GM21515 (cell line): Measurements from ENCODE around the gene LYG1.
"Not testable (repeated sequence)": the region's sequence is repeated elsewhere in the genome, so short reads cannot be mapped to it uniquely, and the experiment has no call there.

Source experiments
- ATAC-seq: cut with Tn5 transposase; IDR thresholded peaks from one replicate; pipeline ENCODE4 v1.9.1; 2021; ENCODE audit not compliant: unreplicated experiment

LYG1 gene

DNA sequence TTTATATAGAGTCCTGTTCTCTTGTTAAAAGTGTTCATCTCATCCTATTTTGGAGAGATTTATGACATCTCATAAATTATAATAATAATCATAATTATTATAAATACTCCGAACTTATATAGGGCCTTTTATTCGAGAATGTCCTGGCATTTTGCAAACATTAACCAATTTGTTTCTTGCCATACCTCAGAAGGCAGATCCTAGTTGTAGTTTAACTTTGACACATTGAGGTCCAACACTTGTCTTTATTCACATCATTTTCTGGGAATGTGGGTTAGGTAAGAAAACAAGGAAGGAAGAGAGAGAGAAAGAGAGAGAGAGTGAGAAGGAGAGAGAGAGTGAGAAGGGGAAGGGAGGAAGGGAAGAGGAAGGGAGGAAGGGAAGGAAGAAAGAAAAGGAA is at the start of gene LYG1:
LYG1 (minus strand) TSS at position 101 of the 400 bp plus-strand sequence. CDS start 5,527 bp downstream, outside the sequence.
- not testable (repeated sequence) for ATAC-seq

DNA sequence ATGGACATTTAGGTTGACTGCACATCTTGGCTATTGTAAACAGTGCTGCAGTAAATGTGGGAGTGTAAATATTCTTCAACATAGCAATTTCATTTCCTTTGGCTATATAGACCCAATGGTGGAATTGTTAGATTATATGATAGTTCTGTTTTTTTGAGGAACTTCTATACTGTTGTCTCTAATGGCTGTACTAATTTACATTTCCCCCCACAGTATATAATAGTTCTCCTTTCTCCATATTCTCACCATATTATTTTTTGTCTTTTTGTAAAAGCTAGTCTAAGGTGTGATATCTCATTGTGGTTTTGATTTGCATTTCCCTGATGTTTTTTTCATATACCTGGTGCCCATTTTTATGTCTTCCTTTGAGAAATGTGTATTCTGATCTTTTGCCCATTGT is 49.2 kb upstream of the LYG1 start:
- ATAC-seq, result no peak

DNA sequence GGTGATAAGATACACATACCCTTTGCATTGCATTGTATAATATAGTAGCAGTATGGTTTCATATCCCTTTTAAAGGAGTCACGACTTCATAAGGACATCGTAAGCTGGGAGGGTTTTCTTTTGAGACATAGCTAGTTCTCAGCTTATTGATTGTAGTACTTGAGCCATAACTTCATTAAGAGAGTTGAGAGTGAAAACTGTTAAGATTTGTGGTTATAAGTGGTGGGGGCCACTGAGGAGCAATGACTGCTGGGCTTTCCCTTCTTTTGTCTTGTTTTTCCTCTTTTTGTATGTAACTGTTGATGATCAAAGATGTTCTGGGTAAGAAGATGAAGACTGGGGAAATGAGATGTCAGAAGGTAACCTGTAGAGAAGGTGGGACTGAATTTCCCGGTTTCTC is 47.2 kb upstream of the LYG1 start:
- no peak for ATAC-seq

DNA sequence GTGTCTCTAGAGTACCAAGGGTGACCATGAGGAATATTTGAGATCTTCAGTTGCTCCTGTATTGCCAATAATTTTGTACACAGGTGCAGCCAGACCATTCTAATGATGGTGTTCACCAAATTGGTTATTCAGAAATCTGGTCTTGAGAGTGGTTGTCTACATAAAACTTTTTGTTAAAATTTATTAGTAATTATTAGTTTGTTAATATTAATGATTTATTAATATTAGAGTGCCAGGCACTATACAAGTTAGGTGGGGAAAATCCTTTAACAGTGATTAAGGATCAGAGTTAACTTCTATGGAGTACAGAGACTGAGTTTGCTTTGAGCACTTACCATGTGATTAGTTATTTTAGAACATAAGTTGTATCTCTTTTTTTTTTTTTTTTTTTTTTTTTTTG is 45.2 kb upstream of the LYG1 start:
- ATAC-seq, result no peak

DNA sequence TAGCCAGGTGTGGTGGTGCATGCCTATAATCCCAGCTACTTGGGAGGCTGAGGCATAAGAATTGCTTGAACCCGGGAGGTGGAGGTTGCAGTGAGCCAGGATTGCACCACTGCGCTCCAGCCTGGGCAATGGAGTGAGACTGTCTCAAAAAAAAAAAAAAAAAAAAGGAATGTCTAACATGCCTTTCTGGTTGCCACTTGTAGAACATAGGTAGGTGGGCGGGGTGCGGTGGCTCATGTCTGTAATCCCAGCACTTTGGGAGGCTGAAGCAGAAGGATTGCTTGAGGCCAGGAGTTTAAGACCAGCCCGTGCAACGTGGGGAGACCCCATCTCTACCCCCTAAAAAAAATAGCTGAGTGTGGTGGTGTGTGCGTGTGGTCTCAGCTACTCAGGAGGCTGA is 44.4 kb upstream of the LYG1 start:
- not testable (repeated sequence) for ATAC-seq

DNA sequence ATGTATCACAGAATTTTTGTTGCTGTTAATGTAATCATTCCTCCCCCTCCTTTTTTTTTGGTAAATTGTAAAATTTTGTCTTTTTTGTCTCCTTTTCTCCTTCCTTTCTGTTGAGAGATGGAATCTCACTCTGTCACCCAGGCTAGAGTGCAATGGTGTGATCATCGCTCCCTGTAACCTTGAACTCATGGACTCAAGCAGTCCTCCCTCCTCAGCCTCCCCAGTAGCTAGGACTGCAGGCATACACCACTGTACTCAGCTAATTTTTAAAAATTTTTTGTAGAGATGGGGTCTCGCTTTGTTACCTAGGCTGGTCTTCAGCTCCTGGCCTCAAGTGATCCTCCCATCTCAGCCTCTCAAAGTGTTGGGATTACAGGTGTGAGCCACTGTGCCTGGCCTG is 41.5 kb upstream of the LYG1 start:
- ATAC-seq, result no peak

DNA sequence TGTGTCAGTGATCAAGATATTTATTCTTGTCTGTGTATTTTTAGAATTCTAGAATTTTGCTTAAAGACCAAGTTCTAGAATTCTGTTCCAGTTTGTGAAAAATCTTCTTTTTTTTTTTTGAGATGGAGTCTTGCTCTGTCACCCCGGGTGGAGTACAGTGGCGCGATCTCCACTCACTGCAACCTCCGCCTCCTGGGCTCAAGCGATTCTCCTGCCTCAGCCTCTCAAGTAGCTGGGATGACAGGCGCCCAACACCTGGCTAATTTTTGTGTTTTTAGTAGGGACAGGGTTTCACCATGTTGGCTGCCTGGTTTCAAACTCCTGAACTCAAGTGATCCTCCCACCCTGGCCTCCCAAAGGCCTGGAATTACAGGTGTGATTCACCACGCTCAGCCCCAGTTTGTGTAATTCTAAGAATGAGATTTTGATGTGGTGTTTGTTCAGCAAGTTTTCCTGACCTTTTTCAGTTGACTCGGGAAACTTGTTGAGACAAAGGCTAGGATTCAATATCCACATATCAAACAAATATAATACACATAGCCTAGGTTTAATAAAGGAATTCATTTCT is 39.8 kb upstream of the LYG1 start:
- ATAC-seq, result no peak

DNA sequence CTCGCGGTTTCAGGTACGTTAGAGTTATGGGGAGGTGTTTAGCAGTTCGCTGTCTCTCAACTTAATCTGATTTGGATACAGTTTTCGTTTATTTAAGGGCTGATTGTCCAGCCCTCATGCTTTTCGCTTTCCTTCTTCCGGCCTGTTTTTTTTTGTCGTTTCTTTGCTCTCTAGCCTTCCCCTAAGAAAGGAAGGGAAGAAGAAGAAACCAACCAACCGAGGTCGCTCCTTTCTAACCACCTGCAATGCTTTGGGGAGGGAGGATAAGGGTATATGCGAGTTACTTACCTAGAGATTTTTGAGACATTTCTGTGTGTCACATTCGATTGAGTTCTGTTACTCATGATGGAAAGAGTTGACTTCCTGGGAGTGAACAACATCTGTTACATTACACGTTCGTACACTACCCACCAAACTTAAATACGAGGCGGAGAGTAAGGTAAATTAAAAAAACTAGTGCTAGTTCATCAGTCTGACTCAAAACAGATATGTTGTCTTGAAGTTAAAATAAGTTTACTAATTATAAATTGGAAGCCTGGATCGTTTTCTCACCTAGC is 37.1 kb upstream of the LYG1 start:
- no peak for ATAC-seq

DNA sequence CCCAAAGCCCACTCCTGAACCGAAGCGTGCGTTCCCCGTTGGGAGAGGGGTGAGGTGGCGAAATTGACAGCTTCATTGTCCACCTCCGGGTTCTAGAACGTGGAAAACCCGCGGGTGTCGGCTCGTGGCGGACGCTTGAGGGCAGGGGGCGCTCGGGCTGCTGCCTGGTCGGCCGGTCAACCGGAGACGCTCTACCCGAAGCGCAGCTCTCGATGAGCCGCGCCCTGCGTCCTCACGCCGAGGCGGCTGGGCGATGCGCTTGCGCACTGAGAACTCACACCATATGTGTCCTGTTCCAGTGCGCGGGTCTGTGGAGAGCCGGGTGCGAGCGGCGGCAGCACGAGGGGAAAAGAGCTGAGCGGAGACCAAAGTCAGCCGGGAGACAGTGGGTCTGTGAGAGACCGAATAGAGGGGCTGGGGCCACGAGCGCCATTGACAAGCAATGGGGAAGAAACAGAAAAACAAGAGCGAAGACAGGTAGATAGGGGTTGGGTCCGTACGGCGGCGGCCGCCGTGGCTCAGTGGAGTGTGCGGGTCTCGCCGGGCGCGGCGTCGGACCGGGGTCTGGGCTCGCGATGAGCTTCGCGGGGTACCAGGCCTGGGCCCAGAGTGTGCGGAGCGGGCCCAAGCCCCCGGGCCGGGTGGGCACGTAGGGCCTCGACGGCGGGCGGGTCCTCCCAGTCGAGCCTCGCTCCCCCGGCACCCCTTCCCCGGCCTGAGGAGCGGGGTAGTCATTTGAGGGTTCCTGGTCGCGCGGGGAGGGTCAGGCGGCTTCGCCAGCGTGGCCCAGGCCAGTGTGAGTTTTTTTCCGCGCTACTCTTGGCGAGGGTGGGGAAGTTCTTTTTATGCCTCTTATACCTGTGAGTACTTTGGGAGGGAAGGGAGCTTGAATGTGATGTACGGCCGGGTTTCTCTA is 36.4 kb upstream of the LYG1 start, which contains the start of gene EIF5B:
EIF5B (plus strand) TSS at position 277 of the 916 bp plus-strand sequence; CDS start at position 443, 166 bp downstream.
- ATAC-seq, result peak; percentile 61

DNA sequence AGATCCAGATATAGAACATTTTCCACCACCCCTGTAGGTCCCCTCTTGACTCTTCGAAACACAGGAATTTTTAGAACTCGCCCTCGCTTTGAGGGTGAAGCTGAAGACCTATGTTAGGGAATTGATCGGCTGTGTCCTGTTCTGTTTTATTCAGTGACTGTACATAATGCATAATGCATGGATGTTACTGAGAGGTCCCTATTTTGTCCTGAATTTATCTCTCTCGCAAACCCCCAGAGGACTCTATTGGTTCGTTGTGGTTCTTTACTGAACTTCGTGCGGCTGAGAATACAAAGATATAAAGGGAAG is 35.8 kb upstream of the LYG1 start:
- ATAC-seq, result peak; percentile 9

DNA sequence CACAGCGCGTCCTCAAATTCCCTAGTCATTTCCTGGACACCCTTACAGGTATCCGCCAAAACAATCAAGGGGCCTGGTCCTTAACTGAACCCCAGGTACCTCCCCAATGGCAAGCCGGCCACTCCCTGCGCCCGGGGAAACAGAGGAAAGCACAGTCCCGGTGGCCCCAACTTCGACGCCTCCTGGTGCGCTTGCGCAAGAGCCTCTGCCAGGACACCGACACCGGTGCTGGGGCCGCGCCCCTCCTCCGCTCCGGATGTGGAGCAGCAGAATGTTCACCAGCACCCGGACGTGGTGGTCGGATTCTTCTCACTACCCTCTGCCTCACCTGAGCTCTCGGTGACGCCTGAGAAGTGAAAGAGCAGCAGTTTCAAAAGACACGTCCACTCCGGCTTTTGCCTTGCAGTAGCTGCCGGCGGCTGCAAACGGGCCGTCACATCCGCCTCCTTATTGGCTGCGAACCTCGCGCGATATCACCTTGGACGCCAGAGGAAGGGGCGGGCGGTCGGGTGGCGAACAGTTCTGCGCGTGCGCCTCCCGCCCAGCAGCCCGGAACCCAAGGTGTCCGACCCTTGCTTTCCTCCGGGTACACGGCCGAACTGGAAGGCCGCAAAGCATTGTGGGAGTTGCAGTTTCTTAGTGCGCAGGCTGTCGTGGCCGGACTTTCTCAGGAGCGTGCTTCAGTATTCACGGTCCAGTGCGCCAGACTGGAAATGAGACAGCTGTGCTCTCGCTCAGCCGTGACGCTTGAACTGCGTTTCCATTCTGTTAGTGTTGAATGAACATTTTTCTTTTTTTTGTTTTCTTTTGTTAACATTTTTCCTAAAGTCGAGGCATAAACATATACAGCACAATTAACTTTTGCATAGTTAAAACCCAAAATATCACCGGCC is 35.2 kb upstream of the LYG1 start, which contains the start of gene TXNDC9:
TXNDC9 (minus strand) TSS at position 423 of the 893 bp plus-strand sequence. CDS start 3,123 bp downstream, outside the sequence.
- ATAC-seq, result peak; percentile 62

DNA sequence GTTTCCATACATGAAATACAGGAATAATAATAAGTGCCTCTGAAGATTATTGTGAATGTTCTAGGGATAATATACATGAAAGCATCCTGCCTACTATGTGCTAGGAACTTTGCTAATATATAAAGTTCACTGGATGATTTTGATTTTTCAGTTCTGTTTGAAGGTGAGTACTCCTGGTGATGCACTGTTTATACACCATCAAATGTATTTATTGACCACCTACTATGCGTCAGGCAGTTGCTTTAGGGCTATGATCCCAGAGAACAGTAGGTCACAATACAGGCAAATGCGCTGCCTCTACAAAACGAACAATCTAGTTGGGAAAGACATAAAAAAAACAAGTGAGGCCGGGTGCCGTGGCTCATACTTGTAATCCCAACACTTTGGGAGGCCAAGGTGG is 24.4 kb upstream of the LYG1 start:
- ATAC-seq, result no peak

DNA sequence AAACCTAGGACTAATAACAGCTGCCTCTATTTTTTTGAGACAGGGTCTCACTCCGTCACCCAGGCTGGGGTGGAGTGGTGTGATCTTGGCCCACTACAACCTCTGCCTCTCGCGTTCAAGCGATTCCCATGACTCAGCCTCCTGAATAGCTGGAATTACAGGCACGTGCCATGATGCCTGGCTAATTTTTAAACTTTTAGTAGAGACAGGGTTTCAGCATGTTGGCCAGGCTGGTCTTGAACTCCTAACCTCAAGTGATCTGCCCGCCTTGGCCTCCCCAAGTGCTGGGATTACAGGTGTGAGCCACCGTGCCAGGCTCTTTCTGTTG is 16.8 kb upstream of the LYG1 start:
- ATAC-seq, result not testable (repeated sequence)

DNA sequence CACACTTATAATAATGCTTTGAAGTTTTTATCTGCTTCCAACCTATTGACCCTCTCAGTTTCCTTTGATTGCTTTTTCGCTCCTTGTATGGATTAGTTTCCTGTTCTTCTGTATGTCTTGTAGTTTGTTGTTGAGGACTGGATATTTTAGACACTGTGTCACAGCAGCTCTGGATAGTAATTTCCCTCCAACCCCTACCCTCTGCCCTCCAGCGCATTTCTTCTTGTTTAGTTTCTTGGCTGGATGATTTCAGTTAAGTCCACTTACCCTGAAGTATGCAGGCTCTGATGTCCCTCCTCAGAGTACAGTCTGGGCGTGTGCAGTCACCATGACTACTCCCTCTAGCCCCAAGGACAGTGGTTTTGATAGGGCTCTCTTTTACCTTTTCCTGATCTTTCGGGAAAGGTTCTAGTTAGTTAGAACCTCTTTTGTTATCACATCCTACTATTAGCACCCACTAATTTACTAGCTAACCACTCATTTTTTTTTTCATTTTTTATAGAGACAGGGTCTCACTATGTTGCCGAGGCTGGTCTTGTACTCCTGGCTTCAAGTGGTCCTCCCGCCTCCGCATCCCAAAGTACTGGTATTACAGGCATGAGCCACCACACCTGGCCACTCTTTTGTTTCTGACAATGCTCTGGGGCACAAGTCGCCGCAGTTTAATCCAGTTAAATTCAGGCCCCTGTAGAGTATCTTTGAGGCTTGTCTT is 16.3 kb upstream of the LYG1 start:
- no peak for ATAC-seq

DNA sequence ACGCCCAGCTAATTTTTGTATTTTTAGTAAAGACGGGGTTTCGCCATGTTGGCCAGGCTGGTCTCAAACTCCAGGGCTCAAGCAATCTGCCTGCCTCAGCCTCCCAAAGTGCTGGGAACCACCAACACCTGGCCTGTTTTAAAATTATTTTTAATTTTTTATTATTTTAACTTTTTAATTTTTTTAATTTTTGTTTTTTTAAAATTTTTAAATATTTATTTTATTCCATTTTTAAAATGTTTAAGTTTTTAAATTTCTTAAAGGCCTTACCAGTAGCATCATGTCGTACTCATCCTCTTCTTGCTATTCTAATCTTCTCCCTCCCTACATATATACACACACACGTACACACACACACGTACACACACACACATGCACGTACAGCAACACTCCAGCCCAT is 1.4 kb downstream of the LYG1 start:
- no peak for ATAC-seq

DNA sequence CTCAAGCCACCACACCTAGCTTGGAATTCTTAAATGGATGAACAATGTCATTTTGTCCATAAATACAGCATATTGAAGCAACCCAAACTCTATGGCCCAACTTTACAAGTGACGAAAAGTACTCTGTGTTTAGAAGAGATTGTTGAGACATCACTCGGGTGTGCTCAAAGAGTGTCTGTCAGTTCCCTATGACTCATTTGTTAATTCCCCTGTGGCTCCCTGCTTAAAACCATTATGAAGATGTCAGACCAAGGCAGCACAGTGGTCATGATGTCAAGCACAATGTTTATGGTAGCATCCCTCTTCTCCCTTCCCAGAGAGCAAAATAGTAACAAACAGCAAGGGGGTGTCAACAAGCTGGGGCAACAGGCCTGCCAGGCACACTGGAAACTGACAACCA is 3.0 kb downstream of the LYG1 start:
- no peak for ATAC-seq

DNA sequence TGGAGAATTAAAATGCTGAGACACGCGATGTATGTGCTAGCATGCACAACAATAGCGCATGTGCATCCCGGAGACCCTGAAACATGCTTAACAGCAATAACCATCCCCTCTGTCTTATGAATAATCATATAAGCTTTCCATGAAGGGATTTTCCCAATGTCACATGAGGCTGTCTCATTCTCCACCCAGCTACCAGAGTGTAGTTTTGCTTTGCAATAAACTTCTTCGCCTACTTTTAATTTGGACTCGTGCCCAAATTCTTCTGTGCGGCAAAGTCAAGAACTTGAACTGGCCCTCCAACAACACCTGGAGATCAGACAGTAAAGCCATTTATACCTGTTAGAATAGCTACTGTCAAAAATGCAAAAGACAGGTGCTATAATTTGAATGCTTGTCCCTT is 15.5 kb downstream of the LYG1 start:
- no peak for ATAC-seq

DNA sequence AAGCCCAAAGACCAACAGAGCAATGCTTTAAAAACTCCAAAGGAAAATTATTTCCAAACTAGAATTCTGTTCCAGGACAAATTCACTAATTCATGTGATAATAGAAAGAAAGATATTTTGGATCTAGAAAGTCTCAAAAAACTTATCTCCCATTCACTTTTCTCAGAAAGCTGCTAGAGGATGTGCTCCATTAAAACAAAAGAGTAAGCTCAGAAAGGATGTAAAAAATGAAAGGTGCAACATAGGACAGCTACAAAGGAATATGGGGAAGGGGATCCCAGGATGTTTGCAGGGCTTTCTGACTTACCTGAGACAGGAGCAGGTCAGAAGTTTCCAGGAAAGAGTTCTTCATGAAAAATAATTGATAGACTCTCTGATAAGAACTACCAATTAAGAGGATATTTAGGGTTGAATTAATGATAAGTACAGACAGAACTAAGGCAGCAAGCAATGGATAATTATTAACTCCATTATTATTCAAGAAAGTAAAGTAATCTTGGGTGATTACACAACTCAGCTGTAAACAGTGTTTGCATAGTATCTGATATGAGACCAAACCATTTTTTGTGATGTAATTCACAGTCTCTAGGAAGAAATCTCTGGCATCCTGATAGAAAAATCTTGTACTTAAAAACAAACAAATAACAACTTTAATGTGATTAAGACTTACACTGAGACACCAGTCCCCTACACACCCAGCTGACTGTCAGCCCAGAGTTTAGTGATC is 20.9 kb downstream of the LYG1 start:
- ATAC-seq, result no peak

DNA sequence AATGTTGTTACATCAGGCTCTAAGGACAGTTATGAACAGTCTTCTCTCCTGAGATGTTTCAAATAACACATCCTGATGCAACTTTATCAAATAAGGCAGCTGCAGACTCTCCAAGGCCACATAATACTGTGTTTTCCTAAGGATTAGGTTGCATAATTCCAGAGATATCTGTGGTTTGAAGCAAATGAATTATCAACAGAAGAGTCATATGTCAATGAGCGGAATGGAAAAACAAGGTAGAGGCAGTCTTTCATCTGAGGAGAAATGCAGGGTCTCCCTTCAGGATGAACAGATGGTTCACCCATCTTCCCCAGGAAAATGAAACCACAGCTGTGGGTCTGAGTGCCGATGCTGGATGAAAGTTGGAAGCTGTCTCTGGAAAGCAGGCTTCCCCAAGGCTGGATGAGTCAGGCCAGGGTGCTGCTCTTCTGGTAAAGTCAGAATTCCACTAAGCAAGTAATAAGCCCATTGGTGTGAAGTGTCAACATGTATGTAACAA is 22.2 kb downstream of the LYG1 start:
- ATAC-seq, result no peak
